WTC11 (cell line): ENCODE data around the gene DPP10. TPM values are rescaled to one million over a fixed set of nuclear protein-coding genes. Genes with fewer than 3 reads are reported as not detected.

Experiments used
- ATAC-seq: fragments of 200-7000 bp; cut with Tn5 transposase; 2 replicates; pipeline ENCODE4 v1.10.0; 2021; ENCODE audit warnings: mild to moderate bottlenecking, moderate library complexity
- CTCF ChIA-PET: fragments of 300-600 bp; sonication (Branson Sonifier 250); formaldehyde crosslinking; loops from one replicate; lab custom pipeline; 2021; ENCODE audit warnings: antibody characterized with exemption; lab: Charles Lee
- POLR2A ChIA-PET: fragments of 350-600 bp; sonication (Branson Sonifier 250); formaldehyde crosslinking; loops from one replicate; lab custom pipeline; 2021; ENCODE audit warnings: antibody characterized with exemption; lab: Charles Lee
- DNase-seq: peaks from one replicate; pipeline ENCODE4 v3.0.0; 2021; ENCODE audit warnings: low spot score
- H3K27ac Mint-ChIP-seq: 2 replicates; pipeline ENCODE4 v1.8.0; 2021; ENCODE audit warnings: mixed read lengths
- H3K27me3 Mint-ChIP-seq: 2 replicates; pipeline ENCODE4 v1.8.0; 2021; ENCODE audit warnings: low read depth, mild to moderate bottlenecking, moderate library complexity, mixed read lengths
- H3K36me3 Mint-ChIP-seq: 2 replicates; pipeline ENCODE4 v1.8.0; 2021; ENCODE audit warnings: mixed read lengths
- H3K4me1 Mint-ChIP-seq: 2 replicates; pipeline ENCODE4 v1.8.0; 2022; ENCODE audit warnings: mixed read lengths
- H3K4me3 Mint-ChIP-seq: 2 replicates; pipeline ENCODE4 v1.8.0; 2021; ENCODE audit warnings: mild to moderate bottlenecking, moderate library complexity, mixed read lengths
- H3K9me3 Mint-ChIP-seq: 2 replicates; pipeline ENCODE4 v1.8.0; 2021; ENCODE audit warnings: mixed read lengths
- ATF2 ChIP-seq: sonication (generic); formaldehyde crosslinking; IDR thresholded peaks from 2 replicates; pipeline ENCODE4 v1.8.1; 2022; ENCODE audit warnings: low read depth, missing genetic modification reagents, borderline replicate concordance
- ATF6 ChIP-seq: sonication (generic); formaldehyde crosslinking; IDR thresholded peaks from 2 replicates; pipeline ENCODE4 v1.8.1; 2023; ENCODE audit warnings: mild to moderate bottlenecking, missing genetic modification reagents
- CREB1 ChIP-seq: sonication (generic); formaldehyde crosslinking; IDR thresholded peaks from 2 replicates; pipeline ENCODE4 v1.8.0; 2023; ENCODE audit warnings: mild to moderate bottlenecking, missing genetic modification reagents
- E2F4 ChIP-seq: sonication (generic); formaldehyde crosslinking; IDR thresholded peaks from 2 replicates; pipeline ENCODE4 v1.8.1; 2022; ENCODE audit warnings: low read depth, mild to moderate bottlenecking, moderate library complexity, missing genetic modification reagents, borderline replicate concordance
- HMGXB4 ChIP-seq: sonication (generic); formaldehyde crosslinking; IDR thresholded peaks from 2 replicates; pipeline ENCODE4 v1.8.1; 2023; ENCODE audit warnings: mild to moderate bottlenecking, moderate library complexity, missing genetic modification reagents
- IRF2 ChIP-seq: sonication (generic); formaldehyde crosslinking; IDR thresholded peaks from 2 replicates; pipeline ENCODE4 v1.8.0; 2022; ENCODE audit warnings: low read depth, missing genetic modification reagents, borderline replicate concordance
- JUN ChIP-seq: sonication (generic); formaldehyde crosslinking; IDR thresholded peaks from 2 replicates; pipeline ENCODE4 v1.8.0; 2023; ENCODE audit warnings: mild to moderate bottlenecking, missing genetic modification reagents
- PRDM15 ChIP-seq: sonication (generic); formaldehyde crosslinking; IDR thresholded peaks from 2 replicates; pipeline ENCODE4 v1.8.0; 2022; ENCODE audit warnings: missing genetic modification reagents
- PREB ChIP-seq: sonication (generic); formaldehyde crosslinking; IDR thresholded peaks from 2 replicates; pipeline ENCODE4 v1.8.1; 2022; ENCODE audit warnings: mild to moderate bottlenecking, missing genetic modification reagents, moderate library complexity, borderline replicate concordance
- TCF7 ChIP-seq: sonication (generic); formaldehyde crosslinking; IDR thresholded peaks from 2 replicates; pipeline ENCODE4 v1.8.0; 2022; ENCODE audit warnings: mild to moderate bottlenecking, low read depth, missing genetic modification reagents, moderate library complexity
- TEAD1 ChIP-seq: sonication (generic); formaldehyde crosslinking; IDR thresholded peaks from 2 replicates; pipeline ENCODE4 v1.8.0; 2022; ENCODE audit warnings: mild to moderate bottlenecking, missing genetic modification reagents
- ZBTB21 ChIP-seq: sonication (generic); formaldehyde crosslinking; IDR thresholded peaks from 2 replicates; pipeline ENCODE4 v1.8.1; 2023; ENCODE audit warnings: mild to moderate bottlenecking, missing genetic modification reagents, borderline replicate concordance
- ZNF121 ChIP-seq: sonication (generic); formaldehyde crosslinking; IDR thresholded peaks from 2 replicates; pipeline ENCODE4 v1.8.0; 2023; ENCODE audit warnings: missing genetic modification reagents
- ZNF138 ChIP-seq: sonication (generic); formaldehyde crosslinking; conservative IDR thresholded peaks from 2 replicates; pipeline ENCODE4 v1.8.1; 2022; ENCODE audit warnings: mild to moderate bottlenecking, moderate library complexity, missing genetic modification reagents
- ZNF219 ChIP-seq: sonication (generic); formaldehyde crosslinking; IDR thresholded peaks from 2 replicates; pipeline ENCODE4 v1.8.0; 2023; ENCODE audit warnings: missing genetic modification reagents, mild to moderate bottlenecking, borderline replicate concordance
- ZNF416 ChIP-seq: fragments of 250-450 bp; sonication (Bioruptor Pico); IDR thresholded peaks from 2 replicates; pipeline ENCODE4 v1.9.0; 2021; ENCODE audit warnings: mild to moderate bottlenecking, inconsistent platforms
- ZNF512 ChIP-seq: sonication (generic); formaldehyde crosslinking; IDR thresholded peaks from 2 replicates; pipeline ENCODE4 v1.8.1; 2022; ENCODE audit warnings: missing genetic modification reagents, borderline replicate concordance
- ZNF532 ChIP-seq: fragments of 250-450 bp; sonication (Bioruptor Pico); IDR thresholded peaks from 2 replicates; pipeline ENCODE4 v1.9.0; 2021; ENCODE audit warnings: mild to moderate bottlenecking, borderline replicate concordance
- total RNA-seq: library from RNA; stranded (reverse); gene quantifications from 3 replicates; pipeline ENCODE4 v1.2.3, GENCODE V29; 2021

Gene DPP10
- total RNA-seq, 1 experiment from 2014 or later = 4.0 TPM

- TF ChIP-seq PRDM15 (CRISPR knock-in tag) = no peak
- no peak for TF ChIP-seq TEAD1 (CRISPR knock-in tag)
- no peak for TF ChIP-seq ZNF121 (CRISPR knock-in tag)
- TF ChIP-seq ZBTB21 (CRISPR knock-in tag) = no peak
- TF ChIP-seq IRF2 (CRISPR knock-in tag) = no peak
- no peak for TF ChIP-seq ZNF532
- TF ChIP-seq ZNF416 (CRISPR knock-in tag) = no peak
- TF ChIP-seq TCF7 = no peak
Observed at GRCh38 chr2:114472246-114472645, 29.8 kb downstream of the DPP10 start (continued).

- no peak overlapping the region for H3K27ac Mint-ChIP-seq
- no peaks in the 10 kb centered on the region for H3K27me3 Mint-ChIP-seq
- POLR2A ChIA-PET = no interaction called here
- H3K4me3 Mint-ChIP-seq = no peak overlapping the region
- ATAC-seq = no peak
- DNase-seq = no peak
- H3K36me3 Mint-ChIP-seq = peaks cover 6% of the 10 kb centered on the region; the same call in 1 of the 2 replicates
- H3K9me3 Mint-ChIP-seq = peaks cover 29% of the 10 kb centered on the region
- H3K4me1 Mint-ChIP-seq = no peaks in the 10 kb centered on the region
- CTCF ChIA-PET = no interaction called here
- no peak for TF ChIP-seq ATF2 (CRISPR knock-in tag)
- no peak for TF ChIP-seq ATF6 (CRISPR knock-in tag)
- no peak for TF ChIP-seq IRF2 (CRISPR knock-in tag)
- TF ChIP-seq HMGXB4 (CRISPR knock-in tag) = no peak
- no peak for TF ChIP-seq ZNF219 (CRISPR knock-in tag)
- no peak for TF ChIP-seq ZNF138 (CRISPR knock-in tag)
- no peak for TF ChIP-seq CREB1 (CRISPR knock-in tag)
- TF ChIP-seq E2F4 (CRISPR knock-in tag) = no peak
- no peak for TF ChIP-seq JUN (CRISPR knock-in tag)
- no peak for TF ChIP-seq ZNF512 (CRISPR knock-in tag)
- TF ChIP-seq PREB = no peak
Observed at GRCh38 chr2:114472726-114473125, 30.3 kb downstream of the DPP10 start.
